Right atrium auricular region (tissue), 2 donors: Measurements from ENCODE around the gene ZBTB16. TPM values are rescaled to one million over a fixed set of nuclear protein-coding genes. Genes with fewer than 3 reads are reported as not detected.

Source experiments
- DNase-seq: peaks from one replicate; pipeline ENCODE4 v3.0.0-alpha.2; 2019; ENCODE audit warnings: low spot score
- H3K27ac ChIP-seq, 2 donors: fragments of 200-600 bp; sonication (generic); 1 replicate in 1 of 2; 2 replicates in 1 of 2; pipeline ENCODE4 v1.5.1; 2016 to 2019
- H3K27me3 ChIP-seq, 2 donors: fragments of 200-600 bp; sonication (generic); one replicate each; pipeline versions ENCODE4 v1.5.1 to v1.6.0; 2017 to 2019
- H3K36me3 ChIP-seq: fragments of 200-600 bp; sonication (generic); one replicate; pipeline ENCODE4 v1.5.1; 2016
- H3K4me1 ChIP-seq, 2 donors: fragments of 200-600 bp; sonication (generic); one replicate each; pipeline versions ENCODE4 v1.5.1 to v1.6.0; 2017 to 2019
- H3K4me3 ChIP-seq, 2 donors: fragments of 200-600 bp; sonication (generic); 1 replicate in 1 of 2; 2 replicates in 1 of 2; pipeline ENCODE4 v1.5.1; 2017 to 2019; ENCODE audit warnings: mild to moderate bottlenecking in 1 of 2, moderate library complexity in 1 of 2
- H3K9me3 ChIP-seq, 2 donors: fragments of 200-600 bp; sonication (generic); one replicate each; pipeline ENCODE4 v1.5.1; 2019
- CTCF ChIP-seq, 2 donors: fragments of 200-600 bp; sonication (generic); IDR thresholded peaks; one replicate each; pipeline ENCODE4 v1.5.1; 2019; ENCODE audit warnings: antibody characterized with exemption in 2 of 2
- total RNA-seq, 2 donors: library from RNA; depleted of rRNA; stranded (reverse); fragments of >200 nt; gene quantifications; one replicate each; pipeline ENCODE4 v1.1.0, GENCODE V29; 2016

Gene ZBTB16
- total RNA-seq, 2 donors from 2014 or later = 65.5 to 101 TPM

- peak overlapping the region in 1 of 2 donors; percentile 15 for H3K27ac ChIP-seq
- H3K9me3 ChIP-seq = peaks cover 0 to 8% of the 10 kb centered on the region in 2 donors
Measured at GRCh38 chr11:114188851-114189570, 129.5 kb downstream of the ZBTB16 start.

GRCh38 chr11:114190630-114191029, 131.1 kb downstream of the ZBTB16 start:
- Histone ChIP-seq H3K4me3 (no peak overlapping the region), H3K27ac (no peak overlapping the region), H3K9me3 (peaks cover 0 to 8% of the 10 kb centered on the region in 2 donors), H3K27me3 (no peaks in the 10 kb centered on the region), H3K4me1 (peaks cover 0 to 49% of the 10 kb centered on the region in 2 donors), H3K36me3 (peaks cover 75% of the 10 kb centered on the region)
- DNase-seq = no peak
- TF ChIP-seq CTCF (IDR thresholded peaks at IDR 0.05) = no peak

More at GRCh38 chr11:114188851-114189570, 129.5 kb downstream of the ZBTB16 start:
- H3K4me3 ChIP-seq = no peak overlapping the region
- peaks cover 0 to 38% of the 10 kb centered on the region in 2 donors for H3K4me1 ChIP-seq
- TF ChIP-seq CTCF (IDR thresholded peaks at IDR 0.05) = no peak
- H3K27me3 ChIP-seq = no peaks in the 10 kb centered on the region
- no peak for DNase-seq
- peaks cover 74% of the 10 kb centered on the region for H3K36me3 ChIP-seq

- H3K36me3 ChIP-seq = peaks cover 68% of the 10 kb centered on the region
- H3K4me1 ChIP-seq = peaks cover 0 to 54% of the 10 kb centered on the region in 2 donors
- H3K4me3 ChIP-seq = no peak overlapping the region
- peak overlapping the region; percentile 88 to 94 for H3K27ac ChIP-seq
- TF ChIP-seq CTCF (IDR thresholded peaks at IDR 0.05) = no peak
- H3K27me3 ChIP-seq = no peaks in the 10 kb centered on the region
- H3K9me3 ChIP-seq = peaks cover 0 to 8% of the 10 kb centered on the region in 2 donors
- no peak for DNase-seq
Measured at GRCh38 chr11:114191893-114192292, 132.4 kb downstream of the ZBTB16 start.

GRCh38 chr11:114192841-114193389, 133.4 kb downstream of the ZBTB16 start:
- TF ChIP-seq CTCF (IDR thresholded peaks at IDR 0.05) = no peak
- peak overlapping the region; percentile 88 to 94 for H3K27ac ChIP-seq
- H3K4me1 ChIP-seq = peaks cover 0 to 58% of the 10 kb centered on the region in 2 donors
- no peak overlapping the region for H3K4me3 ChIP-seq
- H3K36me3 ChIP-seq = peaks cover 58% of the 10 kb centered on the region
- H3K9me3 ChIP-seq = peaks cover 0 to 8% of the 10 kb centered on the region in 2 donors
- no peak for DNase-seq
- H3K27me3 ChIP-seq = no peaks in the 10 kb centered on the region

GRCh38 chr11:114193730-114194679, 134.5 kb downstream of the ZBTB16 start:
- no peak for TF ChIP-seq CTCF (IDR thresholded peaks at IDR 0.05)
- no peak for DNase-seq
- Histone ChIP-seq H3K27ac (peak overlapping the region; percentile 88 to 94), H3K36me3 (peaks cover 49% of the 10 kb centered on the region), H3K27me3 (no peaks in the 10 kb centered on the region), H3K4me1 (peaks cover 0 to 69% of the 10 kb centered on the region in 2 donors), H3K4me3 (no peak overlapping the region), H3K9me3 (peaks cover 0 to 8% of the 10 kb centered on the region in 2 donors)
